ENCODE data around the gene CD300LB. TPM values are rescaled to one million over a fixed set of nuclear protein-coding genes. Genes with fewer than 3 reads are reported as not detected.
"Not testable (repeated sequence)": the region's sequence is repeated elsewhere in the genome, so short reads cannot be mapped to it uniquely, and the experiment has no call there.

The CD300LB gene
- polyA plus RNA-seq, 1 donor (not counting 4 experiments of a cell fraction or from before 2014, with no cell fraction given): not detected

DNA sequence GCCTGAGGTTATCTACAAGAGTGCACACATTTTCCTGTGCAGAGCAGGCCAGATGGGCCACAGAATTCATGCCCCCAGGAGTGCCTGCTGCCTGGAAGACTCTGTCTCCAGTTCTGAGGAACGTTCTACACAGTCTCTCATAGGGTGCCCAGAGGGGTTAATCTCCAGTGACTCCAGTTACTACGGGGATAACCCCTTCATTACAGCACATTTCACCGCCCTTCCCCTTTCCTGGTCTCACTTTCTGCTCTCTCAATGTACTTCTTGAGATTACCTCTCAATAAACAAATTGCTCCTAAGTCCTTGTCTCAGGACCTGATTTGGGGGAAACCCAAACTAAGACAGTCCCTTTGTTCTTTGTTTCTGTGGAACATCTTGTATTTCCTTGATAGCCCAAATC is 30.3 kb upstream of the CD300LB start:
- no peak overlapping the region for H3K27ac ChIP-seq (ENCODE audit: control insufficient read depth, insufficient read depth, low read length)
- no peaks in the 10 kb centered on the region for H3K9me3 ChIP-seq (ENCODE audit: control insufficient read depth, low read depth, low read length)
- no peaks in the 10 kb centered on the region for H3K36me3 ChIP-seq (ENCODE audit: control insufficient read depth in 2 of 2, extremely low read depth in 1 of 2, insufficient read depth in 2 of 2, low read length in 2 of 2)
- H2AFZ ChIP-seq (ENCODE audit: control insufficient read depth, low read length): no peak overlapping the region
- H3K27me3 ChIP-seq (ENCODE audit: control insufficient read depth, extremely low read depth, insufficient read depth, low read length): peaks cover 8% of the 10 kb centered on the region
- no peaks in the 10 kb centered on the region for H3K79me2 ChIP-seq (ENCODE audit: control insufficient read depth, insufficient read depth, low read length)
- H3K4me2 ChIP-seq (ENCODE audit: control insufficient read depth, extremely low read depth, insufficient read depth, low read depth, low read length): no peak overlapping the region
- no peak overlapping the region for H3K4me3 ChIP-seq (ENCODE audit: control insufficient read depth in 2 of 3, extremely low read depth in 1 of 3, insufficient read depth in 2 of 3, low read depth in 1 of 3, low read length in 3 of 3)
- no peak for TF ChIP-seq EZH2 (IDR thresholded peaks at IDR 0.05; ENCODE audit: low read length)
- no peaks in the 10 kb centered on the region for H4K20me1 ChIP-seq (ENCODE audit: control insufficient read depth, extremely low read depth, insufficient read depth, low read length)
- no peak overlapping the region for H3K9ac ChIP-seq (ENCODE audit: control insufficient read depth, extremely low read depth, insufficient read depth, low read length)
- no peaks in the 10 kb centered on the region for H3K9me1 ChIP-seq (ENCODE audit: control insufficient read depth, extremely low read depth, insufficient read depth, low read length)
- DNase-seq (ENCODE audit: low read depth, low spot score): no peak
- dilution Hi-C loops (cut with MboI; ENCODE audit: extremely low pct_ligation_motif_present, low sequenced_read_pairs): no loop called here
- FAIRE-seq: no peak
- peaks cover 3% of the 10 kb centered on the region for H3K4me1 ChIP-seq (ENCODE audit: control insufficient read depth, extremely low read depth, insufficient read depth, low read length)

DNA sequence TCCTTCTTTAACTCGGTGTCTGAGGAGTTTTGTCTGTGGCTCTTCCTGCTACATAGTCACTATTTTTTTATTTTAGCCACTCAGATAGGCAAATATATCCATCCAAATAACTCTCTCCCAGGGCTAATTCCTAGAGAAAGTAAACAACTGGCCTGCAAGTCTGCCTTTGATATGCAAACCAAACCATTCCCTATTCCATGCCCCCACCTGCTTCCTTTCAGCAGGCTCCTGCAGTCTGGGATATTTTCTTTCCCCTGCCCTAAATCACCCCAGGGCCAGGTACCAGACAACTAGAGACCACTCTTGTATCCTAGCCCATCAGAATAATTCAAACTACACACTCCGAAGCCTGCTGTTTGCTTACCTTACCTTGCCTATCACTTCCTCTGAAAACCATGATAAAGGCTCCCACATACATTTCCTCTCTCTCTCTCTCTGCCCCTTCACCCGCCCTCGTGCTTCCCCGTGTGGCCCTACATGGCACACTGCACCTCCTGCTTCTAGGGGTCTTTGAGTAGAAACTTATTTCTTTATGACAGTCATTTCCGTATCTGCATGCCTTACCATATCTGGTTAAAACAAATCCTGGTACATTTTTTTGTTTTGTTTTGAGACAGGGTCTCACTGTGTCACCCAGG is 27.7 kb upstream of the CD300LB start:
- Histone ChIP-seq H3K27me3 (ENCODE audit: control insufficient read depth, extremely low read depth, insufficient read depth, low read length) (peaks cover 8% of the 10 kb centered on the region), H3K27ac (ENCODE audit: control insufficient read depth, insufficient read depth, low read length) (no peak overlapping the region), H3K79me2 (ENCODE audit: control insufficient read depth, insufficient read depth, low read length) (no peaks in the 10 kb centered on the region), H3K9me1 (ENCODE audit: control insufficient read depth, extremely low read depth, insufficient read depth, low read length) (no peaks in the 10 kb centered on the region), H4K20me1 (ENCODE audit: control insufficient read depth, extremely low read depth, insufficient read depth, low read length) (no peaks in the 10 kb centered on the region), H3K4me2 (ENCODE audit: control insufficient read depth, extremely low read depth, insufficient read depth, low read depth, low read length) (no peak overlapping the region), H3K36me3 (ENCODE audit: control insufficient read depth in 2 of 2, extremely low read depth in 1 of 2, insufficient read depth in 2 of 2, low read length in 2 of 2) (no peaks in the 10 kb centered on the region), H3K9ac (ENCODE audit: control insufficient read depth, extremely low read depth, insufficient read depth, low read length) (no peak overlapping the region), H2AFZ (ENCODE audit: control insufficient read depth, low read length) (no peak overlapping the region), H3K4me3 (ENCODE audit: control insufficient read depth in 2 of 3, extremely low read depth in 1 of 3, insufficient read depth in 2 of 3, low read depth in 1 of 3, low read length in 3 of 3) (no peak overlapping the region), H3K9me3 (ENCODE audit: control insufficient read depth, low read depth, low read length) (no peaks in the 10 kb centered on the region), H3K4me1 (ENCODE audit: control insufficient read depth, extremely low read depth, insufficient read depth, low read length) (no peaks in the 10 kb centered on the region)
- dilution Hi-C loops (cut with MboI; ENCODE audit: extremely low pct_ligation_motif_present, low sequenced_read_pairs): no loop called here
- no peak for FAIRE-seq
- TF ChIP-seq CTCF (optimal IDR thresholded peaks at IDR 0.05 in 1 of 3, IDR thresholded peaks at IDR 0.05 in 1 of 3, conservative IDR thresholded peaks at IDR 0.05 in 1 of 3; ENCODE audit: extremely low read depth in 1 of 3, insufficient read depth in 2 of 3, low read length in 3 of 3) (no peak), EZH2 (IDR thresholded peaks at IDR 0.05; ENCODE audit: low read length) (no peak)
- no peak for DNase-seq (ENCODE audit: low read depth, low spot score)

DNA sequence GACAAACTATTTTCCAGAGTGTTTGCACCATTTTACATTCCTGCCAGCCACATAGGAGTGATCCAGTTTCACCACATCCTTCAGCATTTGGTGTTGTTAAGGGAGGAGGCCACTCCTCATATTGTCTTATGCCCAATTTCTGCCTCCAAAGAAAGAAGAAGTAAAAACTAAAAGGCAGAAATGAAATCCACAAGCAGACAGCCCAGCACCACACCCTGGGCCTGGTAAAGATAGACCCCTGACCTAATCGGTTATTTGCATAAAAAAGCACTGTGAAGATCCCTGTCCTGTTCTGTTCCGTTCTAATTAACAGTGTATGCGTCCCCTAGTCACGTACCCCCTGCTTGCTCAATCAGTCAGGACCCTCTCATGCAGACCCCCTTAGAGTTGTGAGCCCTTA is 27.1 kb upstream of the CD300LB start:
- H3K27me3 ChIP-seq (ENCODE audit: control insufficient read depth, extremely low read depth, insufficient read depth, low read length); H3K9me1 ChIP-seq (ENCODE audit: control insufficient read depth, extremely low read depth, insufficient read depth, low read length); H3K4me2 ChIP-seq (ENCODE audit: control insufficient read depth, extremely low read depth, insufficient read depth, low read depth, low read length); H3K4me3 ChIP-seq (ENCODE audit: control insufficient read depth in 2 of 3, extremely low read depth in 1 of 3, insufficient read depth in 2 of 3, low read depth in 1 of 3, low read length in 3 of 3); H3K79me2 ChIP-seq (ENCODE audit: control insufficient read depth, insufficient read depth, low read length); H3K9ac ChIP-seq (ENCODE audit: control insufficient read depth, extremely low read depth, insufficient read depth, low read length); H3K36me3 ChIP-seq (ENCODE audit: control insufficient read depth in 2 of 2, extremely low read depth in 1 of 2, insufficient read depth in 2 of 2, low read length in 2 of 2); H3K4me1 ChIP-seq (ENCODE audit: control insufficient read depth, extremely low read depth, insufficient read depth, low read length); H2AFZ ChIP-seq (ENCODE audit: control insufficient read depth, low read length); DNase-seq (ENCODE audit: low read depth, low spot score); H4K20me1 ChIP-seq (ENCODE audit: control insufficient read depth, extremely low read depth, insufficient read depth, low read length); FAIRE-seq; dilution Hi-C loops (cut with MboI; ENCODE audit: extremely low pct_ligation_motif_present, low sequenced_read_pairs); H3K27ac ChIP-seq (ENCODE audit: control insufficient read depth, insufficient read depth, low read length); H3K9me3 ChIP-seq (ENCODE audit: control insufficient read depth, low read depth, low read length): not testable (repeated sequence)

Measured in keratinocyte (primary cell).